H1 (cell line): Measurements from ENCODE around the gene PGP. TPM values are rescaled to one million over a fixed set of nuclear protein-coding genes. Genes with fewer than 3 reads are reported as not detected.

Experiments
- ASH2L ChIP-seq: fragments of 200-600, 300-600 bp; sonication (generic); IDR thresholded peaks from one replicate; pipeline ENCODE4 v1.7.1; 2017; ENCODE audit warnings: low read length
- BCL11A ChIP-seq, 2 experiments: IDR thresholded peaks; one replicate each; pipeline ENCODE4 v1.6.1; 2011; ENCODE audit warnings: low read depth in 2 of 2, low read length in 2 of 2, mild to moderate bottlenecking in 2 of 2
- EGR1 ChIP-seq: IDR thresholded peaks from 2 replicates; pipeline ENCODE4 v1.6.1; 2011; ENCODE audit warnings: low read depth, low read length, borderline replicate concordance
- FOSL1 ChIP-seq: IDR thresholded peaks from 2 replicates; pipeline ENCODE4 v1.6.1; 2011; ENCODE audit warnings: mild to moderate bottlenecking, low read depth, low read length, moderate library complexity; ENCODE audit not compliant: insufficient read depth
- GABPA ChIP-seq: IDR thresholded peaks from 2 replicates; pipeline ENCODE4 v1.6.1; 2011; ENCODE audit warnings: mild to moderate bottlenecking, low read length, moderate library complexity, borderline replicate concordance; ENCODE audit not compliant: insufficient read depth
- GTF2F1 ChIP-seq: IDR thresholded peaks from 2 replicates; pipeline ENCODE4 v1.6.1; 2012; ENCODE audit warnings: low read depth, low read length, improper control_type of control experiment, borderline replicate concordance
- JUND ChIP-seq: IDR thresholded peaks from 2 replicates; pipeline ENCODE4 v1.6.1; 2011; ENCODE audit warnings: mild to moderate bottlenecking, improper control_type of control experiment, low read length
- MAFK ChIP-seq: IDR thresholded peaks from 2 replicates; pipeline ENCODE4 v1.6.1; 2012; ENCODE audit warnings: low read depth, mild to moderate bottlenecking, improper control_type of control experiment, low read length
- NRF1 ChIP-seq: IDR thresholded peaks from 2 replicates; pipeline ENCODE4 v1.6.1; 2011; ENCODE audit warnings: mild to moderate bottlenecking, low read depth, low read length, improper control_type of control experiment
- PHF8 ChIP-seq: fragments of 200-600 bp; sonication (generic); conservative IDR thresholded peaks from 2 replicates; pipeline ENCODE4 v1.7.1; 2012; ENCODE audit warnings: low read depth, mild to moderate bottlenecking, inconsistent platforms, low read length, moderate library complexity
- RAD21 ChIP-seq, 2 experiments: IDR thresholded peaks in 1 of 2; conservative IDR thresholded peaks in 1 of 2; 2 replicates each; pipeline ENCODE4 v1.6.1; 2011; ENCODE audit warnings: low read depth in 2 of 2, low read length in 2 of 2, improper control_type of control experiment in 1 of 2, inconsistent platforms in 1 of 2, mild to moderate bottlenecking in 1 of 2, moderate library complexity in 1 of 2
- RBBP5 ChIP-seq: IDR thresholded peaks from 2 replicates; pipeline ENCODE4 v1.7.1; 2012; ENCODE audit warnings: low read depth, mild to moderate bottlenecking, inconsistent platforms, low read length, moderate library complexity, borderline replicate concordance
- RXRA ChIP-seq: IDR thresholded peaks from 2 replicates; pipeline ENCODE4 v1.6.1; 2011; ENCODE audit warnings: low read depth, mild to moderate bottlenecking, low read length, moderate library complexity; ENCODE audit not compliant: insufficient read depth
- SIN3A ChIP-seq, 2 experiments: IDR thresholded peaks in 1 of 2; conservative IDR thresholded peaks in 1 of 2; 2 replicates each; pipeline ENCODE4 v1.6.1; 2011 to 2012; ENCODE audit warnings: low read length in 2 of 2, improper control_type of control experiment in 1 of 2, low read depth in 1 of 2, mild to moderate bottlenecking in 1 of 2
- SIX5 ChIP-seq: IDR thresholded peaks from 2 replicates; pipeline ENCODE4 v1.6.1; 2011; ENCODE audit warnings: mild to moderate bottlenecking, low read depth, low read length
- SRF ChIP-seq: IDR thresholded peaks from 2 replicates; pipeline ENCODE4 v1.6.1; 2011; ENCODE audit warnings: mild to moderate bottlenecking, low read depth, low read length, moderate library complexity
- TAF7 ChIP-seq: optimal IDR thresholded peaks from 2 replicates; pipeline ENCODE3; 2011; ENCODE audit warnings: low read depth, mild to moderate bottlenecking, inconsistent platforms, low read length, moderate library complexity, borderline replicate concordance
- TCF12 ChIP-seq: IDR thresholded peaks from 2 replicates; pipeline ENCODE4 v1.6.1; 2011; ENCODE audit warnings: low read depth, mild to moderate bottlenecking, low read length
- USF2 ChIP-seq: IDR thresholded peaks from 2 replicates; pipeline ENCODE4 v1.6.1; 2011; ENCODE audit warnings: low read length, improper control_type of control experiment
- polyA plus RNA-seq, 7 experiments: library from polyadenylated mRNA; depleted of rRNA in 3 of 7; stranded (reverse) in 5 of 7; unstranded in 2 of 7; fragments of >200 nt in 5 of 7; fragments of 200-250 nt in 2 of 7; gene quantifications; 1 replicate in 5 of 7; 2 replicates in 1 of 7; 4 replicates in 1 of 7; pipeline versions ENCODE4 v1.2.1 to v1.2.3, GENCODE V29; 2011 to 2013; ENCODE audit warnings: missing spikeins in 2 of 7, mixed read lengths in 2 of 7
- total RNA-seq: library from RNA; stranded (reverse); fragmentation: NEBNext Ultra II Directional; extraction: Animal tissue kit (Norgen Biotek cat#: 25700); gene quantifications from 2 replicates; pipeline ENCODE4 v1.2.1, GENCODE V29; 2021
- TF ChIP-seq, protein P1 (sequence below): IDR thresholded peaks from 2 replicates; pipeline ENCODE4 v1.6.1; 2012; ENCODE audit warnings: inconsistent platforms
- TF ChIP-seq, protein P2 (sequence below): IDR thresholded peaks from 2 replicates; pipeline ENCODE4 v1.6.1; 2012; ENCODE audit warnings: inconsistent platforms

PGP gene
- total and polyA plus RNA-seq, 2 of the 8 experiments (the other 6 are each of a cell fraction or from before 2014, with no cell fraction given) = 30.9 to 55.9 TPM

- no peak for TF ChIP-seq GTF2F1
- TF ChIP-seq NRF1 = peak; percentile 98
- TF ChIP-seq TAF7 = peak; percentile 78
- TF ChIP-seq RAD21 (IDR thresholded peaks at IDR 0.05 in 1 of 2, conservative IDR thresholded peaks at IDR 0.05 in 1 of 2; ENCODE audit: low read depth in 2 of 2, low read length in 2 of 2) = no peak
- TF ChIP-seq, protein P1, sequence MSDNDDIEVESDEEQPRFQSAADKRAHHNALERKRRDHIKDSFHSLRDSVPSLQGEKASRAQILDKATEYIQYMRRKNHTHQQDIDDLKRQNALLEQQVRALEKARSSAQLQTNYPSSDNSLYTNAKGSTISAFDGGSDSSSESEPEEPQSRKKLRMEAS = peak; percentile 63; the same call in 1 of the 2 replicates
- TF ChIP-seq, protein P2, sequence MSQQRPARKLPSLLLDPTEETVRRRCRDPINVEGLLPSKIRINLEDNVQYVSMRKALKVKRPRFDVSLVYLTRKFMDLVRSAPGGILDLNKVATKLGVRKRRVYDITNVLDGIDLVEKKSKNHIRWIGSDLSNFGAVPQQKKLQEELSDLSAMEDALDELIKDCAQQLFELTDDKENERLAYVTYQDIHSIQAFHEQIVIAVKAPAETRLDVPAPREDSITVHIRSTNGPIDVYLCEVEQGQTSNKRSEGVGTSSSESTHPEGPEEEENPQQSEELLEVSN = no peak
- peak; percentile 27 to 78; a peak in 2 of 4 replicates for TF ChIP-seq SIN3A (conservative IDR thresholded peaks at IDR 0.05 in 1 of 2, IDR thresholded peaks at IDR 0.05 in 1 of 2; ENCODE audit: low read depth in 1 of 2, low read length in 2 of 2)
- peak; percentile 100 for TF ChIP-seq PHF8
- peak; percentile 96 for TF ChIP-seq SRF
- 0 out of 2 replicates have a peak, but pooled peaks have one; percentile 11 for TF ChIP-seq TCF12
- TF ChIP-seq BCL11A (IDR thresholded peaks at IDR 0.05; ENCODE audit: low read depth in 2 of 2, low read length in 2 of 2) = no peak
- peak; percentile 88 for TF ChIP-seq ASH2L
- TF ChIP-seq GABPA = no peak
- no peak for TF ChIP-seq RXRA
- no peak for TF ChIP-seq MAFK
- TF ChIP-seq SIX5 = peak; percentile 2; the same call in 1 of the 2 replicates
- no peak for TF ChIP-seq EGR1
- TF ChIP-seq RBBP5 = peak; percentile 92
- TF ChIP-seq JUND = peak; percentile 88
- no peak for TF ChIP-seq USF2
- TF ChIP-seq FOSL1 = no peak
Measured at GRCh38 chr16:2205104-2205966, 9.3 kb downstream of the PGP start, which contains the start of gene MLST8 (continued).
